Upper lobe of left lung (tissue), 4 donors: Measurements from ENCODE around the gene SLC39A5.

Source experiments
- EP300 ChIP-seq, 4 donors: sonication (generic); formaldehyde crosslinking; IDR thresholded peaks; one replicate each; pipeline ENCODE4 v1.5.1; 2017; ENCODE audit warnings: antibody characterized with exemption in 4 of 4, control low read depth in 2 of 4
- POLR2A ChIP-seq, 4 donors: fragments of 450-650 bp; IDR thresholded peaks; one replicate each; pipeline ENCODE4 v1.5.1; 2016 to 2017; ENCODE audit warnings: antibody characterized with exemption in 4 of 4, mild to moderate bottlenecking in 2 of 4
- TF ChIP-seq, protein P1 (sequence below), 6 experiments: fragments of 450-650 bp in 4 of 6; fragments of 200-600 bp in 2 of 6; sonication (generic) in 2 of 6; IDR thresholded peaks; one replicate each; pipeline ENCODE4 v1.5.1; 2016 to 2019; ENCODE audit warnings: antibody characterized with exemption in 6 of 6

GRCh38 chr12:56212361-56212760, 17.5 kb upstream of the SLC39A5 start:
- TF ChIP-seq POLR2A (IDR thresholded peaks at IDR 0.05) (no peak), EP300 (IDR thresholded peaks at IDR 0.05) (no peak)
- TF ChIP-seq, protein P1, sequence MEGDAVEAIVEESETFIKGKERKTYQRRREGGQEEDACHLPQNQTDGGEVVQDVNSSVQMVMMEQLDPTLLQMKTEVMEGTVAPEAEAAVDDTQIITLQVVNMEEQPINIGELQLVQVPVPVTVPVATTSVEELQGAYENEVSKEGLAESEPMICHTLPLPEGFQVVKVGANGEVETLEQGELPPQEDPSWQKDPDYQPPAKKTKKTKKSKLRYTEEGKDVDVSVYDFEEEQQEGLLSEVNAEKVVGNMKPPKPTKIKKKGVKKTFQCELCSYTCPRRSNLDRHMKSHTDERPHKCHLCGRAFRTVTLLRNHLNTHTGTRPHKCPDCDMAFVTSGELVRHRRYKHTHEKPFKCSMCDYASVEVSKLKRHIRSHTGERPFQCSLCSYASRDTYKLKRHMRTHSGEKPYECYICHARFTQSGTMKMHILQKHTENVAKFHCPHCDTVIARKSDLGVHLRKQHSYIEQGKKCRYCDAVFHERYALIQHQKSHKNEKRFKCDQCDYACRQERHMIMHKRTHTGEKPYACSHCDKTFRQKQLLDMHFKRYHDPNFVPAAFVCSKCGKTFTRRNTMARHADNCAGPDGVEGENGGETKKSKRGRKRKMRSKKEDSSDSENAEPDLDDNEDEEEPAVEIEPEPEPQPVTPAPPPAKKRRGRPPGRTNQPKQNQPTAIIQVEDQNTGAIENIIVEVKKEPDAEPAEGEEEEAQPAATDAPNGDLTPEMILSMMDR (IDR thresholded peaks at IDR 0.05), result no peak
